Stimulated activated CD4-positive, alpha-beta T cell treated with anti-CD3 and anti-CD28 coated beads, TNF-alpha, amount 100 ng/mL, for 4 hours (primary cell): ENCODE measurements around the gene DTNBP1.
A peak's percentile ranks its signal among the peaks of the same experiment; 100 is the strongest.

Experiments
- DNase-seq, 3 experiments: peaks; one replicate each; pipeline ENCODE4 v3.0.0-alpha.2; 2020; ENCODE audit warnings: low read depth in 3 of 3

DTNBP1 gene

DNA sequence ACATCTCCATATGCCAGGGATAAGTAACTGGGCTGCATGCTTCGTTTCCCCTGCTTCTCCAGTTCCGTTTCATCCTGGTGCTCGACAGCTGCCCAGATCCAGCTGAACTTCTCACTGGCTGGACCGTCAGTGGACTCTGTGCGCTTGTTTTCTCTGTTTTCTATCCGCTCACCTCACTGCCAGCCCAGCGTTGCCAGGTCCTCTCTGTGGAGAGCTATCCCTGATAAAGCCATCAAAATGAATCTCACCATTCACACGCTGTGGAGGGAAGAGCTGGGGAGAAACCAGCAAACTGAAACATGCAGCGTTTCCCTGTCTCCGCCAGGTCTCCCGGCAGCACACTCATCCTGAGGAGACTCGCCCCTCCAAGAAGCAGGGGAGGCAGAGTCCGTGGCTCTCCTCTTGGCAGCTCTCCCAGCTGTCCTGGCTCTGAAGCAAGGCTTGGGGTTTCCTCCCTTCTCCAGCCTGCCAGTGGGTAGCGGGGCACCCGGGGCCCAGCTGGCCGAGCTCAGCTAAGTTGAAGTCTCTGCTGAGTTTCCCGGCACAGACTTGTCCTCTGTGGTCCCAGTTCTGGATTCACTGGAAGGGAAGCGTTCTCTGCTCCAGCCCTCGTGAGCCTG, 160.9 kb downstream of the DTNBP1 start:
- no peak for DNase-seq

GRCh38 chr6:15500901-15501825, 161.7 kb downstream of the DTNBP1 start:
- no peak for DNase-seq

DNA sequence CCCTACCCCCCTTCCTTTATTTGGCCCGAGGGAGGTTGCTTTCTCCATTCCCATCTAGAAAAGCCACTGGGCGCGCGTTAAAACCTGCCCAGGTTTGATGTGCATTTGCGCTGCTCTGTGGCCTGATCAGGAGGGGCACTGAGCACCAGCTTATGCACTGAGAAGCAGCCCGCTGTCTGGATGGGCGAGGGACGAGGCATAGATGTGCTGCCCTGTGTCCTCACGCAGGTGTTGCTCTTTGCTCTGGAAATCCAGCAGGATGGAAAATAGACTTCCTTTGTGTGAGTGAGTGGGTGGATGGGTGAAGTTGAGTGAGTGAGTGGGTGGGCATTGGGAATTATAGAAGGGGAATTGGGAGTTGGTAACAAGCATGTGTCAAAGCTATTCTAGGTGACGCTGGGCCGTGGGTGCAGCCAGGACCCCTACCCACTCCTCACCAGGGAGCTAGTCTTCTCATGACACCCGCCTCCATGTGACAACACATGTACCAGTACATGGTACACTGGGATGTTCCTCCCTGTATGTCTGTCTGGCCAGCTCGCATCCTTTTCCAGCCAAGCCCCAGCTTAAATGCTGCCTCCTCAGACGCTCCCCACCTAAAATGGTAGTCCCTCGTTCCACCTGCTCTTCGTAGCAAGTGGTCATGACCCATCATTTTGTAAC, 162.6 kb downstream of the DTNBP1 start:
- DNase-seq, result no peak

GRCh38 chr6:15499591-15499990, 163.2 kb downstream of the DTNBP1 start:
- no peak for DNase-seq

GRCh38 chr6:15499125-15499524, 163.7 kb downstream of the DTNBP1 start:
- DNase-seq, result no peak

- DNase-seq, result no peak
Measured at GRCh38 chr6:15498640-15499039, 164.2 kb downstream of the DTNBP1 start.

GRCh38 chr6:15496345-15497131, 166.3 kb downstream of the DTNBP1 start:
- DNase-seq, result no peak

- DNase-seq, result no peak
Measured at GRCh38 chr6:15495375-15495901, 167.4 kb downstream of the DTNBP1 start.

DNA sequence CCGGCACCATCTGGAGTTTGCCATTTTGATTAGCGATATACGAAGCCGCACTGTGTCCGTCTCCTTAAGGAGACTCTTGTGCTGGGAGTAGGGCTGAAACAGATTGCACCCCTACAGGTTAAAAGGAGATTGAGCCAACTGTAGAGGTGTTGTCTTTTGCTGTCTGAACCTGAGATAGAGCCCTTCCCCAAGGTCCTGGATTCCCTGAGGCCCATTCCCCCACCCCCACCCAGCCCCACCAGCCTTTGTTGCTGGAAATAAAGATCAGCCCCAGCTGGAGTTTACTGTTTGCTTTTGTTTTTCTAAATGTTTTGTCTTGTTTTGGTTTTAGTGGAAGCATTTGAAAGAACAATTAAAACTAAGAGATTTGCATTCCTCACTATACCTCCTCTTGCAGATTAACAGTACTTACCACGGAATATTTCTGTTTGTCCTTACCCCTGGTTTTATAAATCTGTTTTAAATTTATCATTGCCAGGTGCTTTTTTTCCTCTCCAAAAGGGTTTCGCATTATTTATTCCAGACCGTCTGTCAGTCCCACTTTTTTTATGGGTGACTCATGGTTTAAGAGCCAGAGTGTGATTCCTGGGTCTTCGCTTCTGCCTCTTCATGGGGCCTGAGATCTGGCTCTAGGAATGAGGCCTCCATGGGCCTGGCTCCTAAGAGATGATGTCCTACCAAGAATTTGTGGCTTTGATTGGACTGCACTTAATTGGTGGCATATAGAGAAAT, 169.2 kb downstream of the DTNBP1 start:
- no peak for DNase-seq

- no peak for DNase-seq
Measured at GRCh38 chr6:15491986-15492269, 170.9 kb downstream of the DTNBP1 start.

DNA sequence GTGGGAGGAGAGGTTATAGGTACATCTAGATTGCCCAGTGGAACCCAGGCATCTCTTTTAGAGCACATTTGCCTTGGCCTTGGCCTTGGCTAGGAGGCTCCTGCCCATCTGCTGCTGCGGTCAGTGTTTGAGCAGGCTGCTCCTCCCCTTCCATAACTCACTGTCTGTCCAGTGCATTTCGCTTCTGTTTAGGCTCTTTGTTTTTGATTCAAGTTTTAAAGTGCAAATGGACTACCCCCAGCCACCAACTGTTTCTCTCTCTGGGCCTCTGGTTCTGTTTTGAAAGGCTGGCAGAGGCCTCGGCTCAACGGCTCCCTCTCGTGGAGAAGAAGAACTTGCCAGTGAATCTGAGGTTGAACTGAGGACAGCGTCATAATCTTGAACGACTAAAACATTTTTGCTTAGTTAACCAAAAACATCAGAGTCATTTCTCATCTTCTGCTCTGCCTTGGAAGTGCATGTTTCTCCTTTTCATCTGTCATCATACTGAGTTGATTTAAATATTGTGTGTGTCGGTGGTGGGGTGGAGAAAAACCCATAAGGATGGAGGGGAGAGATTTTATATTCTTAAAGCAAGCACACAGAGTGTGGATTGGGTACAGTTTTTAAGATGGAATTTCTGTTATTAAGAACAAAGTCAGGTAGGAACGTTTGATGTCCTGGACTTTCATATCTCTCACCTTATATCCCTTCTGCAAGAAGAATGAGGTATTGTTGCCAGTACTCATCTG, 171.4 kb downstream of the DTNBP1 start:
- peak; percentile 44 to 53 (median 44) for DNase-seq

GRCh38 chr6:15490242-15491100, 172.4 kb downstream of the DTNBP1 start:
- DNase-seq, result no peak

DNA sequence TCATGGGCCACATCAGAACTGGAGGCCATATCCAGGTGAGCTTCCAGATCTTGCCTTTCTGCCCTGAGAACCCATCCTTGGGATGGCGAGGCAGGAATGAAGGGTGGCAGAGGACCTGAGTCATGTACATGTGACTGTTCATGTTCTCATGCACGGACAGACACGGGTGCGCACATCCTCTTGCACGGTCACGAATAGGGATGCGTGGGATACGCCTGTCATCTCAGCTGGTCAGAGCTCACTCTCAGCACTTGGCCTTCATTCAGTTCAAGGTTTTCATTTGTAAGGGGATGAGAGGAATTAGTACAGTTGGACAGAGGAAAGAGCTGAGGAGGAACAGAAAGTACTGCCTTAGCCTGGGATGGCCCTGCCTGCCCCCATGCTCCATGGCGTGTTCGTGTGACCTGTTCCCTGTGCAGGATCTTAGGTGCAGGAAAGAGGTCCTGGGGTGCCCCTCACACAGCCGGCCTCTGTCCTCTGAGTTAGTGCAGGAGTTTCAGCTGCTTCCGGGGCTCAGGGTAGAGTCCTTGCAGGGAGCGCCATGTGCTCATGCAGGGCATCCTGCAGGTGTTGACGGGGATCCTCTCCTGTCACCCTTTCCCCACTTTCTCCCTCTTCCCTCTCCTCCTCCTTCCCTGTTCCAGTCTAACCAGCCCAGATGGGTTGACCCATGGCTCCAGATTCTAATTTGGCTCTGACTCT, 173.4 kb downstream of the DTNBP1 start:
- DNase-seq, result no peak

- no peak for DNase-seq
Measured at GRCh38 chr6:15487262-15487661, 175.6 kb downstream of the DTNBP1 start.

DNA sequence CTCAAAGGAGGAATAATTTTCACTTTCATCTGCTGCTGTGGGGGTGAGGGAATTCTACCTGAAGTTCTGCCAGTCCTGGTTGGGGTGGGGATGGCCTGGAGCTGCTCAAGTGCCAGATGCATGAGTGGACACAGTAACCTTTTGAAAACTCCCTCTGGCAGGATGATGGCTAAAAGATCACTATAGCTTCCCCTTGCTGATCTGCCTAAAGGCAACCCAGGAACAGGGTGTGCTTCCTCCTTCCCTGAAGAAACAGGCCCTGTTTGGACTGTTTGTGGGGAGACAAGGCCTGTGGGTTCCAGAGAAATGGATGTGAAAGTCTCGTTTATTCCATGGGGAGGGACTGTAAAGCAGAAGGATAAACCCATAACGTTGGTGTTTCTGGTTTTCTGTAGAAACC, 176.9 kb downstream of the DTNBP1 start:
- DNase-seq, result no peak

DNA sequence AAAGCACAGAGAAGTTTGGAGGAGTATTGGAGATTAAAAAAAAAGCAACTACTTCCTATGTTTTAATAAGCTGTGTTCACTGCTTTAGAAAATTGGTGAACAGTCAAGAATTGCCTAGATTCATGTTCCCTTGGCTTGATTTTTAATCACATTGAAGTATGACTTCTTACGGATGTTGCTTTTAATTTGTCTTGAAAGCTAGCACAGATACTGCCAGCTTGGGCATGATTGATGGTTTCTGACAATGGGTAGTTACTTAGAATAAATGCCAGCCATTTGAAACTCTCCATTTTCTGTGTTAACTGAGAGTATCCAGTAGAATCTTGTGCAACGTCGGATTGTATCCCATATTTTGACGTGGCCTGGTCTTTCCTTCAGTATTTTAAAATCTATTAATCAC, 178.0 kb downstream of the DTNBP1 start:
- no peak for DNase-seq

DNA sequence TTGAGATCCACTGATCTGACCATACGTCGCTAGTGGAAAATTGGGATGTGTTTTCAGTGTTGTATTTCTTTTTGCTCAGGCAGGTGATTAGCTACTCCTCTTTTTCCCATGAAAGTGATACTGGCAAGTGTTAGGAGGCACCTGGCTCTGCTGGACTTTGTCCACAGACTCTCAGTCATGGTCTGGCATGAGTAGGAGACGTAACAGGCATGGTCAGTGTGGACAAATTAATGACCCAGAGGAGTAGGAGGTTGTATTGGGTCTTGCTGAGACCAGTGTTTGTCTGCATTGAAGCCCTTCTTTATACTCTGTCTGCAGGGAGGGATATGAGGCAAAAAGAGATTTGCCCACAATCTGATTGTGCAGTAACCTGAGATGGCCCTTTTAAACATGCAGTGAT, 178.7 kb downstream of the DTNBP1 start:
- no peak for DNase-seq

GRCh38 chr6:15483060-15483459, 179.8 kb downstream of the DTNBP1 start:
- DNase-seq, result no peak
